IMR-90 (cell line): ENCODE measurements around the gene SARNP. TPM values are rescaled to one million over a fixed set of nuclear protein-coding genes. Genes with fewer than 3 reads are reported as not detected.

Experiments
- ATAC-seq: fragments of 200-7000 bp; cut with Tn5 transposase; 2 replicates; pipeline ENCODE4 v1.9.1; 2020; ENCODE audit warnings: low read depth, mild to moderate bottlenecking, moderate library complexity
- Bru-seq: library from RNA; stranded (reverse); fragments of 400-500 nt; gene quantifications from one replicate; lab custom pipeline; 2021; lab: Mats Ljungman, UMichigan
- BruChase-seq, 2 experiments: library from RNA; stranded (reverse); fragments of 400-500 nt; gene quantifications; one replicate each; lab custom pipeline; 2021; lab: Mats Ljungman, UMichigan
- BruUV-seq: library from RNA; stranded (reverse); fragments of 400-500 nt; replicated peaks from 2 replicates; lab custom pipeline; 2021; lab: Mats Ljungman, UMichigan
- CTCF ChIA-PET: fragments of 300-600 bp; formaldehyde crosslinking; extraction: SDS; loops from one replicate; lab custom pipeline; 2021; ENCODE audit warnings: antibody characterized with exemption; lab: Yijun Ruan, JAX
- POLR2A ChIA-PET: fragments of 300-600 bp; sonication (Branson Sonifier 250); formaldehyde crosslinking; loops from one replicate; lab custom pipeline; 2022; ENCODE audit warnings: antibody characterized with exemption; ENCODE audit not compliant: unreplicated experiment; lab: Charles Lee
- DNase-seq: peaks from one replicate; pipeline ENCODE4 v3.0.0; 2013
- H2AFZ ChIP-seq: replicated peaks from 2 replicates; pipeline ENCODE3; 2013; ENCODE audit warnings: low read length, mild to moderate bottlenecking; ENCODE audit not compliant: poor library complexity
- H2AK5ac ChIP-seq: 2 replicates; pipeline ENCODE4 v1.6.1; 2013; ENCODE audit warnings: low read depth, low read length, inconsistent platforms
- H2AK9ac ChIP-seq: replicated peaks from 2 replicates; pipeline ENCODE3; 2013; ENCODE audit warnings: mild to moderate bottlenecking, low read depth, low read length, moderate library complexity; ENCODE audit not compliant: poor library complexity
- H2BK120ac ChIP-seq: 2 replicates; pipeline ENCODE4 v1.6.1; 2013; ENCODE audit warnings: low read depth, low read length, inconsistent platforms
- H2BK15ac ChIP-seq: 3 replicates; pipeline ENCODE4 v1.6.1; 2013; ENCODE audit warnings: low read depth, low read length, inconsistent platforms
- H2BK20ac ChIP-seq: 2 replicates; pipeline ENCODE4 v1.6.1; 2013; ENCODE audit warnings: low read depth, mild to moderate bottlenecking, inconsistent platforms, low read length, moderate library complexity
- H2BK5ac ChIP-seq: 2 replicates; pipeline ENCODE4 v1.6.1; 2013; ENCODE audit warnings: mild to moderate bottlenecking, low read depth, low read length, inconsistent platforms; ENCODE audit not compliant: poor library complexity, severe bottlenecking
- H3K14ac ChIP-seq: replicated peaks from 2 replicates; pipeline ENCODE4 v1.6.1; 2013; ENCODE audit warnings: low read depth, low read length, inconsistent platforms
- H3K18ac ChIP-seq: 2 replicates; pipeline ENCODE4 v1.6.1; 2013; ENCODE audit warnings: low read depth, low read length, control low read depth
- H3K23ac ChIP-seq: 2 replicates; pipeline ENCODE4 v1.6.1; 2013; ENCODE audit warnings: low read depth, low read length, inconsistent platforms
- H3K27ac ChIP-seq: 2 replicates; pipeline ENCODE4 v1.5.1; 2013; ENCODE audit warnings: mild to moderate bottlenecking, control low read depth, low read length; ENCODE audit not compliant: insufficient read depth
- H3K27me3 ChIP-seq: 2 replicates; pipeline ENCODE4 v1.6.1; 2013; ENCODE audit warnings: low read length; ENCODE audit not compliant: control insufficient read depth, insufficient read depth
- H3K36me3 ChIP-seq: 2 replicates; pipeline ENCODE4 v1.6.1; 2013; ENCODE audit warnings: low read length, mixed read lengths; ENCODE audit not compliant: control insufficient read depth, insufficient read depth
- H3K4ac ChIP-seq: 2 replicates; pipeline ENCODE4 v1.6.1; 2013; ENCODE audit warnings: low read depth, low read length, inconsistent platforms
- H3K4me1 ChIP-seq: 2 replicates; pipeline ENCODE4 v1.6.1; 2013; ENCODE audit warnings: low read length, mixed read lengths; ENCODE audit not compliant: control insufficient read depth, insufficient read depth
- H3K4me2 ChIP-seq: 2 replicates; pipeline ENCODE4 v1.6.1; 2013; ENCODE audit warnings: low read depth, mild to moderate bottlenecking, control low read depth, low read length, moderate library complexity
- H3K4me3 ChIP-seq: 2 replicates; pipeline ENCODE4 v1.5.1; 2013; ENCODE audit warnings: low read depth, mild to moderate bottlenecking, control low read depth, low read length, moderate library complexity; ENCODE audit not compliant: insufficient read depth
- H3K56ac ChIP-seq: 2 replicates; pipeline ENCODE4 v1.6.1; 2013; ENCODE audit warnings: low read length, inconsistent platforms; ENCODE audit not compliant: insufficient read depth; ENCODE audit errors: extremely low read depth
- H3K79me1 ChIP-seq, 2 experiments: 2 replicates each; pipeline ENCODE4 v1.6.1; 2013; ENCODE audit warnings: low read length in 2 of 2, inconsistent platforms in 1 of 2, low read depth in 1 of 2
- H3K9ac ChIP-seq: 2 replicates; pipeline ENCODE4 v1.6.1; 2013; ENCODE audit warnings: low read depth, low read length, control low read depth
- H3K9me1 ChIP-seq: 2 replicates; pipeline ENCODE4 v1.6.1; 2013; ENCODE audit warnings: low read length, inconsistent platforms; ENCODE audit not compliant: insufficient read depth
- H3K9me3 ChIP-seq: 2 replicates; pipeline ENCODE4 v1.6.1; 2013; ENCODE audit warnings: low read length; ENCODE audit not compliant: control insufficient read depth, insufficient read depth
- H4K20me1 ChIP-seq: 2 replicates; pipeline ENCODE4 v1.6.1; 2013; ENCODE audit warnings: low read length, inconsistent platforms; ENCODE audit not compliant: insufficient read depth
- H4K5ac ChIP-seq: 2 replicates; pipeline ENCODE4 v1.6.1; 2013; ENCODE audit warnings: mild to moderate bottlenecking, low read depth, low read length, control low read depth
- H4K8ac ChIP-seq, 2 experiments: 2 replicates each; pipeline ENCODE4 v1.6.1; 2013; ENCODE audit warnings: low read depth in 2 of 2, low read length in 2 of 2, control low read depth in 1 of 2, inconsistent platforms in 1 of 2
- H4K91ac ChIP-seq: 2 replicates; pipeline ENCODE4 v1.6.1; 2013; ENCODE audit warnings: low read depth, low read length, inconsistent platforms; ENCODE audit not compliant: insufficient read depth
- BHLHE40 ChIP-seq: fragments of 150-350 bp; IDR thresholded peaks from 2 replicates; pipeline ENCODE4 v1.6.1; 2016; ENCODE audit warnings: mild to moderate bottlenecking, low read depth, low read length
- CHD1 ChIP-seq: IDR thresholded peaks from 2 replicates; pipeline ENCODE4 v1.6.1; 2012; ENCODE audit warnings: low read depth, low read length, improper control_type of control experiment
- ELK1 ChIP-seq: fragments of 150-350 bp; IDR thresholded peaks from 2 replicates; pipeline ENCODE4 v1.6.1; 2016; ENCODE audit warnings: low read depth, mild to moderate bottlenecking, low read length, moderate library complexity, borderline replicate concordance
- FOS ChIP-seq: fragments of 150-350 bp; IDR thresholded peaks from 2 replicates; pipeline ENCODE4 v1.6.1; 2016; ENCODE audit warnings: low read depth, low read length
- MAFK ChIP-seq: IDR thresholded peaks from 2 replicates; pipeline ENCODE4 v1.6.1; 2012; ENCODE audit warnings: low read depth, low read length, improper control_type of control experiment
- MAZ ChIP-seq: IDR thresholded peaks from 2 replicates; pipeline ENCODE4 v1.6.1; 2012; ENCODE audit warnings: low read depth, mild to moderate bottlenecking, low read length, improper control_type of control experiment, moderate library complexity, borderline replicate concordance
- MXI1 ChIP-seq: IDR thresholded peaks from 2 replicates; pipeline ENCODE4 v1.6.1; 2012; ENCODE audit warnings: low read depth, mild to moderate bottlenecking, low read length, moderate library complexity, borderline replicate concordance
- NFE2L2 ChIP-seq: fragments of 150-350 bp; IDR thresholded peaks from 2 replicates; pipeline ENCODE4 v1.6.1; 2016; ENCODE audit warnings: low read depth, mild to moderate bottlenecking, low read length
- POLR2A ChIP-seq: IDR thresholded peaks from 2 replicates; pipeline ENCODE4 v1.6.1; 2012; ENCODE audit warnings: mild to moderate bottlenecking, low read depth, low read length
- RAD21 ChIP-seq: IDR thresholded peaks from 2 replicates; pipeline ENCODE4 v1.6.1; 2012; ENCODE audit warnings: low read length, improper control_type of control experiment
- RCOR1 ChIP-seq: IDR thresholded peaks from 2 replicates; pipeline ENCODE4 v1.6.1; 2012; ENCODE audit warnings: mild to moderate bottlenecking, low read length, improper control_type of control experiment; ENCODE audit not compliant: insufficient replicate concordance
- SMC3 ChIP-seq: fragments of 150-350 bp; IDR thresholded peaks from 2 replicates; pipeline ENCODE4 v1.6.1; 2016; ENCODE audit warnings: low read depth, mild to moderate bottlenecking, antibody characterized with exemption, low read length, moderate library complexity
- USF2 ChIP-seq: fragments of 150-350 bp; IDR thresholded peaks from 2 replicates; pipeline ENCODE4 v1.6.1; 2017; ENCODE audit warnings: mild to moderate bottlenecking, antibody characterized with exemption, low read length, low read depth
- WGBS, 2 experiments: methylation state at CpG; one replicate each; pipeline versions ENCODE4 v1.1.5 to v1.1.7; 2013; ENCODE audit warnings: missing lambda C conversion rate in 2 of 2; ENCODE audit not compliant: insufficient read length in 1 of 2; ENCODE audit errors: extremely low coverage in 2 of 2; 5-methylcytosine and 5-hydroxymethylcytosine counted together
- dilution Hi-C: fragments of 300-500 bp; cut with HindIII; formaldehyde crosslinking; loops from one replicate; pipeline ENCODE4 v1.14.3; 2018; ENCODE audit warnings: low sequenced_read_pairs; ENCODE audit not compliant: unreplicated experiment
- in situ Hi-C: fragments of 300-500 bp; cut with MboI; formaldehyde crosslinking; loops from 3 replicates; pipeline ENCODE4 v1.14.3; 2019; ENCODE audit warnings: low sequenced_read_pairs, inconsistent platforms, mixed read lengths
- intact Hi-C: fragments of 100-400 bp; cut with micrococcal nuclease; formaldehyde crosslinking; loops from 2 replicates; pipeline ENCODE4 v1.10.0; 2022
- long read RNA-seq: library from polyadenylated mRNA; unstranded; transcript quantifications from one replicate; pipeline ENCODE4 v2.0.0, GENCODE V29; 2021; ENCODE audit not compliant: unreplicated experiment
- polyA plus RNA-seq, 3 experiments: library from polyadenylated mRNA; depleted of rRNA; stranded (reverse); fragments of >200 nt; gene quantifications; 2 replicates each; pipeline ENCODE4 v1.2.3, GENCODE V29; 2012; ENCODE audit warnings: low replicate concordance in 1 of 3
- total RNA-seq: library from RNA; depleted of rRNA; stranded (reverse); fragments of >200 nt; gene quantifications from 2 replicates; pipeline ENCODE4 v1.2.3, GENCODE V29; 2012; rRNA removed

The SARNP gene
- 46.8 and 132 TPM in 2 replicates for total RNA-seq
- polyA plus RNA-seq (2012; rRNA removed) = 99.6 and 103 TPM in 2 replicates
- polyA plus RNA-seq (2012; cell fraction: cytosol; rRNA removed) = 11.6 and 29.4 TPM in 2 replicates
- 3.7 and 41.2 TPM in 2 replicates for polyA plus RNA-seq (2012; cell fraction: nucleus; rRNA removed; ENCODE audit: low replicate concordance)
- Bru-seq, nascent RNA = percentile 87 among the genes with signal in this experiment
- percentile 92 among the genes with signal in this experiment for BruChase-seq, experiment 1, labeled RNA remaining after a 6-hour chase
- BruChase-seq, experiment 2, labeled RNA remaining after a 2-hour chase = percentile 83 among the genes with signal in this experiment
- long read RNA-seq, transcript SARNP-201 (11 exons, 926 nt) = major isoform, 37 of 42 reads
- long read RNA-seq, partial matches to known transcripts = 0 of 42 reads
- long read RNA-seq, other reads (novel, unspliced or antisense) = 2 of 42 reads

GRCh38 chr12:55817345-55818139 is at the start of gene SARNP, which contains the start of gene ORMDL2:
Gene SARNP, minus strand, starts transcription at chr12:55817724. Its CDS starts 23 bp downstream, at chr12:55817701.
Gene ORMDL2, plus strand, starts transcription at chr12:55818041. Its CDS starts 959 bp downstream, at chr12:55819000.
- H4K20me1 ChIP-seq = peaks cover 32% of the 10 kb centered on the region; the same call in 1 of the 2 replicates
- H3K27me3 ChIP-seq = no peaks in the 10 kb centered on the region
- 0% methylated on average over 7 of the region's 38 CpGs; no CpG with 5 or more reads in 1 of the 2 experiments for WGBS, 2 experiments
- ChIA-PET POLR2A (interaction anchor here (0.6 to 2.4 kb wide), 4 partner anchors 13 to 788 kb away, joined by 3 to 19 read pairs (median 6); partner anchors contain the start of genes DNAJC14 and PYM1), CTCF (interaction anchor here (1.0 to 1.6 kb wide), 3 partner anchors 20 to 107 kb away, joined by 3 to 4 read pairs (median 4); no protein-coding TSS in a partner anchor)
- H3K4me2 ChIP-seq = peak within 1 kb of the TSS; percentile 99
- dilution Hi-C loops (no loop called here), in situ Hi-C loops (loop anchor here (10.0 kb wide), 1 partner anchor 127 kb away; no protein-coding TSS in a partner anchor), intact Hi-C loops (loop anchor here (5.0 to 10.0 kb wide), 4 partner anchors 75 to 290 kb away; partner anchors contain the start of genes DGKA, GDF11 and RPS26)
- H2BK15ac ChIP-seq = peak within 1 kb of the TSS; percentile 48; the same call in 2 of the 3 replicates
- H3K4me3 ChIP-seq = peak within 1 kb of the TSS; percentile 63
- peak within 1 kb of the TSS; percentile 96 for H3K14ac ChIP-seq
- H4K91ac ChIP-seq = peak within 1 kb of the TSS; percentile 94
- peak within 1 kb of the TSS; percentile 81 for H4K5ac ChIP-seq
- peaks cover 7% of the 10 kb centered on the region for H3K4me1 ChIP-seq
- peaks cover 21% of the 10 kb centered on the region for H3K36me3 ChIP-seq
- peak within 1 kb of the TSS; percentile 74 for H2BK5ac ChIP-seq
- peak within 1 kb of the TSS; percentile 98 for H2AFZ ChIP-seq
- H3K79me1 ChIP-seq = peaks cover 16 to 39% of the 10 kb centered on the region in 2 experiments; a peak in 3 of 4 replicates
- DNase-seq = peak; percentile 100
- H3K9ac ChIP-seq = peak within 1 kb of the TSS; percentile 96
- peaks cover 5% of the 10 kb centered on the region for H3K9me1 ChIP-seq
- ATAC-seq = peak; percentile 97
- H2BK120ac ChIP-seq = peak within 1 kb of the TSS; percentile 57
- no TSS peak for BruUV-seq
- peak within 1 kb of the TSS; percentile 89 for H3K4ac ChIP-seq
- H3K23ac ChIP-seq = peak within 1 kb of the TSS; percentile 95
- H2AK9ac ChIP-seq = peak within 1 kb of the TSS; percentile 91
- H4K8ac ChIP-seq = peak within 1 kb of the TSS; percentile 93 to 94
- peak within 1 kb of the TSS; percentile 95 for H2AK5ac ChIP-seq
- H3K18ac ChIP-seq = peak within 1 kb of the TSS; percentile 38
- peak within 1 kb of the TSS; percentile 84 for H3K27ac ChIP-seq
- no peaks in the 10 kb centered on the region for H3K9me3 ChIP-seq
- H2BK20ac ChIP-seq = no peak within 1 kb of the TSS
- peak within 1 kb of the TSS; percentile 98 for H3K56ac ChIP-seq
- no peak for TF ChIP-seq BHLHE40
- TF ChIP-seq MAZ = peak; percentile 100
- TF ChIP-seq FOS = peak; percentile 82
- no peak for TF ChIP-seq MXI1
- no peak; the same call in 1 of the 2 replicates for TF ChIP-seq CHD1
- no peak for TF ChIP-seq USF2
- no peak for TF ChIP-seq NFE2L2
- no peak for TF ChIP-seq SMC3
- peak; percentile 74; the same call in 1 of the 2 replicates for TF ChIP-seq POLR2A
- no peak for TF ChIP-seq RAD21
- no peak for TF ChIP-seq RCOR1
- TF ChIP-seq ELK1 = no peak
- TF ChIP-seq MAFK = no peak
